CD4-positive, alpha-beta memory T cell (primary cell): ENCODE data around the gene RNASET2. TPM values are rescaled to one million over a fixed set of nuclear protein-coding genes. Genes with fewer than 3 reads are reported as not detected.
A peak's percentile ranks its signal among the peaks of the same experiment; 100 is the strongest.

Experiments
- CTCF ChIA-PET: fragments of 350-600 bp; sonication (Branson Sonifier 250); formaldehyde crosslinking; loops from one replicate; lab custom pipeline; 2021; ENCODE audit warnings: inconsistent platforms; ENCODE audit not compliant: partially characterized antibody; lab: Charles Lee
- POLR2A ChIA-PET: fragments of 350-600 bp; sonication (Branson Sonifier 250); formaldehyde crosslinking; loops from one replicate; lab custom pipeline; 2021; ENCODE audit not compliant: partially characterized antibody; lab: Charles Lee
- DNase-seq, 5 donors: peaks; one replicate each; pipeline versions ENCODE4 v3.0.0 to v3.0.0-alpha.2; 2020 to 2022; ENCODE audit warnings: mixed read lengths in 1 of 5
- H3K27ac ChIP-seq: one replicate; pipeline ENCODE4 v1.7.0; 2013; ENCODE audit warnings: low read depth, low read length
- H3K27me3 ChIP-seq: 2 replicates; pipeline ENCODE4 v1.7.0; 2013; ENCODE audit warnings: mild to moderate bottlenecking, low read length, moderate library complexity; ENCODE audit not compliant: insufficient read depth
- H3K36me3 ChIP-seq: 2 replicates; pipeline ENCODE4 v1.7.0; 2013; ENCODE audit warnings: mild to moderate bottlenecking, low read length, moderate library complexity; ENCODE audit not compliant: insufficient read depth
- H3K4me1 ChIP-seq: 2 replicates; pipeline ENCODE4 v1.7.0; 2013; ENCODE audit warnings: mild to moderate bottlenecking, low read length, moderate library complexity; ENCODE audit not compliant: insufficient read depth
- H3K4me3 ChIP-seq, 2 donors: one replicate each; pipeline ENCODE4 v1.7.0; 2013; ENCODE audit warnings: low read length in 2 of 2, mild to moderate bottlenecking in 1 of 2
- H3K9me3 ChIP-seq, 2 donors: one replicate each; pipeline ENCODE4 v1.7.0; 2013; ENCODE audit warnings: low read length in 2 of 2, control low read depth in 1 of 2; ENCODE audit not compliant: control insufficient read depth in 1 of 2
- H3K27ac Mint-ChIP-seq, 7 donors: one replicate each; pipeline ENCODE4 v1.8.0; 2020 to 2021; ENCODE audit warnings: mixed read lengths in 7 of 7, mild to moderate bottlenecking in 6 of 7, inconsistent platforms in 3 of 7, moderate library complexity in 3 of 7
- H3K27me3 Mint-ChIP-seq, 2 donors: one replicate each; pipeline ENCODE4 v1.8.0; 2020 to 2021; ENCODE audit warnings: mixed read lengths in 2 of 2
- H3K36me3 Mint-ChIP-seq, 2 donors: one replicate each; pipeline ENCODE4 v1.8.0; 2020 to 2021; ENCODE audit warnings: mixed read lengths in 2 of 2, inconsistent platforms in 1 of 2, mild to moderate bottlenecking in 1 of 2
- H3K4me1 Mint-ChIP-seq, 4 donors: one replicate each; pipeline ENCODE4 v1.8.0; 2020 to 2021; ENCODE audit warnings: mixed read lengths in 4 of 4, mild to moderate bottlenecking in 1 of 4
- H3K4me3 Mint-ChIP-seq, 8 donors: one replicate each; pipeline ENCODE4 v1.8.0; 2020 to 2021; ENCODE audit warnings: mixed read lengths in 8 of 8, mild to moderate bottlenecking in 7 of 8, moderate library complexity in 6 of 8, inconsistent platforms in 3 of 8
- H3K9me3 Mint-ChIP-seq, 8 donors: one replicate each; pipeline ENCODE4 v1.8.0; 2020 to 2021; ENCODE audit warnings: mixed read lengths in 8 of 8, mild to moderate bottlenecking in 5 of 8, inconsistent platforms in 3 of 8, moderate library complexity in 1 of 8
- intact Hi-C: fragments of 100-400 bp; cut with micrococcal nuclease; formaldehyde crosslinking; loops from one replicate; pipeline ENCODE4 v1.15.1; 2023
- polyA plus RNA-seq, 2 donors: library from polyadenylated mRNA; unstranded; fragments of 300-500 nt; fragmentation: Illumina TruSeq; gene quantifications; one replicate each; pipeline ENCODE4 v1.2.3, GENCODE V29; 2021
- total RNA-seq, 2 experiments: library from RNA; stranded (reverse); gene quantifications; one replicate each; pipeline ENCODE4 v1.2.3, GENCODE V29; 2021

The RNASET2 gene
- total and polyA plus RNA-seq, 4 experiments from 2014 or later: 296 to 586 (median 425) TPM

DNA sequence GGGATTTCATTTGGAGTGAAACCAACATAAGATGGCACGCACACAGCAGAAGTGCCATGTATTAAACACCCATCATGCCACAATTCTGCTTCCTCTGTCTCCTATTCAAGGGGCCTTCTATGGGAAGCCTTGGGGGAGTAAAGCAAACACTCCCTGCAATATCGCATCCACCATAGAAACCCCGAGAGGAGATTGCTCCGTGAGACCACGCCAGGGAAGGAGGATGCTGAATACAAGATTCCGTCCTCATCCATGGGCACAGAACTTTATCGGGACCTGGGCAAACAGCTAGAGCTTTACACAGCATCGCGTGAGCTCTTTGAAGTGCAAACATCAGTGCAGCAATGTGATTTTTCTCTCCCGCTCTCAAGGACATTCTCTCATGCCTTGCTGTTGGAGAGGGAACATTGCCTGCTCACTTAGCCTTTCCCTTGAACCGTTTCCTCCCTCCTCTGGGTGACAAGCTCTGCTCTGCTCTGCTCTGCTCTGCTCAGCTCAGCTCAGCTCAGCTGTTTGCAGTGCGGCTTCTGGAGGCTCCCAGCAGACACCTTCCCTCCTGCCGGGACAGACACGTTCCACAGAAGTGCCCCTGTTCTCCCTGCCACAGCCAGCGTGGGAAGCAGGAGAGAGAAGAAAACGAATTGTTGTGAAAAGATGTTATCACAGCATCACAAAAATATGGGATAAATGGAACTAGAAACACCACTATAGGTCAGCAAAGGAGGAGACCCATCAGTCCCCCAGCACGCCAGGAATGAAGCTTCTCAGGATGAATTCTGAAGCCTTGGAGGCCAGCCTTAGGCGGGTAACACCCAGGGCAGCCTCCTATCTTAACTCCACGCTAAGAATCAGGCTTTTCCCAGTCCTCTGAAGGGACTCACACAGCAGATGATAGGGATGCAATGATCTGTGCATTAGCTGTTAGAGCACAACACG, 48.2 kb downstream of the RNASET2 start:
- peaks cover 20 to 29% (median 24%) of the 10 kb centered on the region in 4 donors for H3K4me1 Mint-ChIP-seq
- Histone ChIP-seq H3K27ac (no peak overlapping the region), H3K4me3 (no peak overlapping the region), H3K36me3 (peaks cover 4% of the 10 kb centered on the region), H3K4me1 (peaks cover 20% of the 10 kb centered on the region), H3K27me3 (no peaks in the 10 kb centered on the region), H3K9me3 (no peaks in the 10 kb centered on the region)
- ChIA-PET POLR2A (interaction anchor here (1.2 kb wide), 1 partner anchor 41 kb away, joined by 3 read pairs; no protein-coding TSS in a partner anchor), CTCF (interaction anchor here (1.5 kb wide), 1 partner anchor 82 kb away, joined by 3 read pairs; no protein-coding TSS in a partner anchor)
- H3K27ac Mint-ChIP-seq: peak overlapping the region in 5 of 7 donors; percentile 50 to 87 (median 70)
- no peak for DNase-seq
- H3K9me3 Mint-ChIP-seq: no peaks in the 10 kb centered on the region
- intact Hi-C loops: no loop called here
- H3K36me3 Mint-ChIP-seq: peaks cover 13 to 42% of the 10 kb centered on the region in 2 donors
- H3K27me3 Mint-ChIP-seq: no peaks in the 10 kb centered on the region
- peak overlapping the region in 4 of 8 donors; percentile 51 to 77 (median 66) for H3K4me3 Mint-ChIP-seq

DNA sequence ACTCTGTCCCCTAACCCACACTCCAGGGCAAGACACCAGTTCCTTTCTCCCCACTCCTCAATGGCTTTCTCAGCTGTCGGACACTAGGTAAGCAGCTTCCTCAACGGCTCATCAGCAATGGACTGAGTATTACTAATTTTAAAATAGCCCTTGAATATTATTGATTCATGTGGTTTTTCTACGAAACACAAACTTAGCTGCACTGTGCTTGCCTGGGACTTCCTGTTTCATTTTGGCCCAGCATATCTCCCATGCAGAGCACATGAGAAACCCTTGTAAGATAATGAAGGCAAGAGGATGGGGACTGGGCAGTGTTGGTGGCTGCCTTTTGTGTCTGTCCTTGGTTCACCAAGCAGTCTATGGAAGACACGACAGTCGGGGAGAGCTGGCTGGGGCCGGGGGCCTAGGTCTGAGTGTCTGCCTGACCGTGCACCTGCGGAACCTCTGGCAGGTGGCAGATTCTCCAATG, 48.9 kb downstream of the RNASET2 start:
- Histone ChIP-seq H3K9me3 (no peaks in the 10 kb centered on the region), H3K4me3 (no peak overlapping the region), H3K27ac (no peak overlapping the region), H3K4me1 (peaks cover 20% of the 10 kb centered on the region), H3K36me3 (peaks cover under 1% of the 10 kb centered on the region), H3K27me3 (no peaks in the 10 kb centered on the region)
- Mint-ChIP-seq H3K9me3 (no peaks in the 10 kb centered on the region), H3K27me3 (no peaks in the 10 kb centered on the region), H3K27ac (peak overlapping the region; percentile 43 to 87 (median 55)), H3K4me3 (peak overlapping the region in 7 of 8 donors; percentile 30 to 77 (median 66)), H3K36me3 (peaks cover 11 to 41% of the 10 kb centered on the region in 2 donors), H3K4me1 (peaks cover 20 to 29% (median 24%) of the 10 kb centered on the region in 4 donors)
- DNase-seq: peak in 2 of 5 donors; percentile 6 to 16
- CTCF ChIA-PET: interaction anchor here (1.0 to 1.5 kb wide), 2 partner anchors 83 to 231 kb away, joined by 3 read pairs; no protein-coding TSS in a partner anchor
- intact Hi-C loops: no loop called here
- POLR2A ChIA-PET: interaction anchor here (1.2 kb wide), 1 partner anchor 42 kb away, joined by 3 read pairs; no protein-coding TSS in a partner anchor

DNA sequence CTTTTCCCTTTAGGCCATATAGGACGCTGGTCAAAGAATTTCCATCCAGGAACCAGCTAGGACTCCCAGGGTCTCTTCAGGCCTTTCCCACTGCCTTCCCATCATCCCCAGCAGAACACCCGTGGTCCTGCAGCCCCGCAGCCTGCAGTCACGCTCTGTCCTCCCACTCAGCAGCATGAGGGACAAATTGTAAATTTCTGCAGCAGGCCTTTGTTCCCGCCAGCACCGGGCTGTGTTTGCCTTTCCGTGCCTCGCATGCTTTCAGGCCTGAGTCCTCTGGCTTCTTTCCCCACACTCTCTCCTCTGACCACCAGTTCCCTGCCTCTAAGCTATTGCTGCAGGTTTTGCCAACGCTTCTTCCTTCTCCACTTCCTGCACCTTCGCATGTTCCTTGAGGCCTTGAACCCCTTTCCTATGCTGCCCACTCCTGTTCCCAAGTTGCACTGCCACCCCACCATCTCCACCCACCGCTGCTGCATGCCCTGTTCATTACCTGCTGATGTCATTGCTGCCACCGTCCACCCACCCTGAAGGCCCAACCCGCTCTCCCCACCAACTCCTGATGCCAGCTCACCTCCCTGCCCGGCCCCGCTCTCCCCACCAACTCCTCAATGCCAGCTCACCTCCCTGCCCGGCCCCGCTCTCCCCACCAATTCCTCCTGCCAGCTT, 49.8 kb downstream of the RNASET2 start:
- DNase-seq: no peak
- Mint-ChIP-seq H3K27ac (peak overlapping the region in 6 of 7 donors; percentile 30 to 83 (median 52)), H3K4me3 (peak overlapping the region in 1 of 8 donors; percentile 25), H3K9me3 (peaks cover 0 to 3% (median 0%) of the 10 kb centered on the region in 8 donors), H3K27me3 (no peaks in the 10 kb centered on the region), H3K36me3 (peaks cover 7 to 41% of the 10 kb centered on the region in 2 donors), H3K4me1 (peaks cover 20 to 33% (median 26%) of the 10 kb centered on the region in 4 donors)
- Histone ChIP-seq H3K4me1 (peaks cover 20% of the 10 kb centered on the region), H3K36me3 (no peaks in the 10 kb centered on the region), H3K9me3 (no peaks in the 10 kb centered on the region), H3K4me3 (no peak overlapping the region), H3K27me3 (no peaks in the 10 kb centered on the region), H3K27ac (no peak overlapping the region)
- POLR2A ChIA-PET: no interaction called here
- CTCF ChIA-PET: interaction anchor here (1.0 kb wide), 1 partner anchor 232 kb away, joined by 3 read pairs; no protein-coding TSS in a partner anchor
- intact Hi-C loops: no loop called here

DNA sequence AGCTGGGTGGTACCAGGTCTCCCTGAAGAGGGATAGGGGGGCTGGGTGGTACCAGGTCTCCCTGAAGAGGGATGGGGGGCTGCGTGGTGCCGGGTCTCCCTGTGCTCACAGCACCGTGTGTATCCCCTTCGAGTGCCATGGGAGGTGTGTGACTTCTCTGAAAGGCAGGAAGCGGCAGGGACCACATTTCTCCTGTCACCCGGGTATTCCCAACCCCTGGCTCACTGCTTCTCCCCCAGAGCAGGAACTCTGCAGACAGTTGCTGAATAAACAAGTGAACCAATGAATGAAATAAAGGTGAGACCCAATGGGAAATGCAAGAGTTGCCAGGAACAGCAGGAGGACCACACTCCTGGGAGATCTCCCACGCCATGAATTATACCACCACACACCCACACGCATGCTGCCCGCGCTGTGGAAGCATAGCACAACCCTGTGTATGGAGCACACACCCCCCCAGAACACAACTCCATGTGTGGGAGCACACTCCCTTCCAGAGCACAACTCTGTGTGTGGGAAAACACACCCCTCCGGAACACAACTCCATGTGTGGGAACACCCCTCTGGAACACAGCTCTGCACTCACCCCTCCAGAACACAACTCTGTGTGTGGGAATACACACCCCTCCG, 50.7 kb downstream of the RNASET2 start:
- Mint-ChIP-seq H3K27me3 (no peaks in the 10 kb centered on the region), H3K4me3 (no peak overlapping the region), H3K9me3 (peaks cover 0 to 4% (median 0%) of the 10 kb centered on the region in 8 donors), H3K36me3 (peaks cover 3 to 40% of the 10 kb centered on the region in 2 donors), H3K27ac (no peak overlapping the region), H3K4me1 (peaks cover 20 to 32% (median 25%) of the 10 kb centered on the region in 4 donors)
- ChIA-PET CTCF (no interaction called here), POLR2A (no interaction called here)
- Histone ChIP-seq H3K9me3 (no peaks in the 10 kb centered on the region), H3K4me3 (no peak overlapping the region), H3K4me1 (peaks cover 20% of the 10 kb centered on the region), H3K36me3 (no peaks in the 10 kb centered on the region), H3K27me3 (no peaks in the 10 kb centered on the region), H3K27ac (no peak overlapping the region)
- intact Hi-C loops: no loop called here
- DNase-seq: no peak

DNA sequence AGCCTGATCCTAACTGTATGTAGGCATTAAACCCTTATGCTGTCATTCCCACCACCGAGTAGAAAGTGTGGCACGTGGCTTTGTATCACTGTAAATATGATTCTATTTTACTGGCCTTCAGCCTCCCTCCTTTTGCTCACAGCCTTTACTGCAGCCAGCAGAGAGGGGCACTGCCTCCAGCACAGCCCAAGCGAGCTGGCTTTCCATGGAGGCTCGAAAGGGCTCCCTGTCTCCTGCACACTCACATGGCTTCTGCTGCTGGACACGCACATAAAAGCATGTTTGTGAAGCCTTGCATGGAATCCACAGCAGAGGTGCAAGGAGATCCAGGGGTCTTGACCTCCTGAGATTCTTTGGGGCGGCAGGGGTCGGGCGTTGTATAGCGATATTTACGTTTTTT, 51.3 kb downstream of the RNASET2 start:
- H3K9me3 ChIP-seq: no peaks in the 10 kb centered on the region
- DNase-seq: no peak
- no peak overlapping the region for H3K4me3 ChIP-seq
- intact Hi-C loops: no loop called here
- Mint-ChIP-seq H3K9me3 (peaks cover 0 to 4% (median 0%) of the 10 kb centered on the region in 8 donors), H3K27me3 (no peaks in the 10 kb centered on the region), H3K27ac (no peak overlapping the region), H3K4me3 (no peak overlapping the region), H3K36me3 (peaks cover 3 to 37% of the 10 kb centered on the region in 2 donors), H3K4me1 (peaks cover 20 to 32% (median 25%) of the 10 kb centered on the region in 4 donors)
- ChIA-PET CTCF (interaction anchor here (1.2 kb wide), 1 partner anchor 85 kb away, joined by 3 read pairs; no protein-coding TSS in a partner anchor), POLR2A (no interaction called here)
- no peaks in the 10 kb centered on the region for H3K27me3 ChIP-seq
- no peaks in the 10 kb centered on the region for H3K36me3 ChIP-seq
- H3K4me1 ChIP-seq: peaks cover 20% of the 10 kb centered on the region
- no peak overlapping the region for H3K27ac ChIP-seq

DNA sequence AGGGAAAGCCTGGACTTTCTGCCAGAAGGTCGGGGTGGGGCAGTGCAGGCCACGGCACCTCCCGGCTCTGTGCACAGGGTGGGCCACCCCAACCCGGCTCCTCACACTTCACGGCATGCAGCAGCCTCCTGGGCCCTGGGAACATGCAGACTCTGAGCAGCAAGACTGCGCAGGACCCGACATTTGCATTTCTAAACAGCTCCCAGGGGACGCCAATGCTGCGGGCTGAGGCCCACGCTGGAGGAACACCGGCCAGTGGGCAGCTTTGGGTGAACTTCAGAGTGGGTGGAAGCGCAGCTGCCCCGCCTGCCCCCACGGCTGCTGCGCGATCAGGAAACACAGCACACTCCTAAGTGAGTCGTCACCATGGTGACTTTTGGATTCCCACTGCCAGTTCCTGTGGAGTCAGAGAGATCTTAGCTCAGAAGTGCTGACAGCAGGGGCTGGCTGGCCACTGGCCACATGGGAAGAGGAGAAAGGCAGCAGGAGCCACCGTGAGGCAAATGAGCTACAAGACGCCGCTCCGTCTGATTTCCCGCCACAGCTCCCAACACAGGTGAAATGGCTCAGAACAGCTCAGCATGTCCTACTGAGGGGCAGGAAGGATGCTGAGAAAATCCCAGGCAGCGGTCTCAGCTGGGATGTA, 52.1 kb downstream of the RNASET2 start:
- H3K27me3 ChIP-seq: no peaks in the 10 kb centered on the region
- H3K9me3 ChIP-seq: no peaks in the 10 kb centered on the region
- Mint-ChIP-seq H3K27me3 (no peaks in the 10 kb centered on the region), H3K4me1 (peaks cover 20 to 32% (median 24%) of the 10 kb centered on the region in 4 donors), H3K9me3 (peaks cover 0 to 4% (median 1%) of the 10 kb centered on the region in 8 donors), H3K4me3 (no peak overlapping the region), H3K36me3 (peaks cover 3 to 32% of the 10 kb centered on the region in 2 donors), H3K27ac (no peak overlapping the region)
- CTCF ChIA-PET: interaction anchor here (1.2 kb wide), 1 partner anchor 85 kb away, joined by 3 read pairs; no protein-coding TSS in a partner anchor
- peaks cover 20% of the 10 kb centered on the region for H3K4me1 ChIP-seq
- H3K36me3 ChIP-seq: no peaks in the 10 kb centered on the region
- intact Hi-C loops: no loop called here
- H3K4me3 ChIP-seq: no peak overlapping the region
- POLR2A ChIA-PET: no interaction called here
- H3K27ac ChIP-seq: no peak overlapping the region
- no peak for DNase-seq
